ENCODE data around the gene KCNC4. TPM values are rescaled to one million over a fixed set of nuclear protein-coding genes. Genes with fewer than 3 reads are reported as not detected.

Gene KCNC4
- total RNA-seq, 1 experiment from 2014 or later: 0.24 TPM

DNA sequence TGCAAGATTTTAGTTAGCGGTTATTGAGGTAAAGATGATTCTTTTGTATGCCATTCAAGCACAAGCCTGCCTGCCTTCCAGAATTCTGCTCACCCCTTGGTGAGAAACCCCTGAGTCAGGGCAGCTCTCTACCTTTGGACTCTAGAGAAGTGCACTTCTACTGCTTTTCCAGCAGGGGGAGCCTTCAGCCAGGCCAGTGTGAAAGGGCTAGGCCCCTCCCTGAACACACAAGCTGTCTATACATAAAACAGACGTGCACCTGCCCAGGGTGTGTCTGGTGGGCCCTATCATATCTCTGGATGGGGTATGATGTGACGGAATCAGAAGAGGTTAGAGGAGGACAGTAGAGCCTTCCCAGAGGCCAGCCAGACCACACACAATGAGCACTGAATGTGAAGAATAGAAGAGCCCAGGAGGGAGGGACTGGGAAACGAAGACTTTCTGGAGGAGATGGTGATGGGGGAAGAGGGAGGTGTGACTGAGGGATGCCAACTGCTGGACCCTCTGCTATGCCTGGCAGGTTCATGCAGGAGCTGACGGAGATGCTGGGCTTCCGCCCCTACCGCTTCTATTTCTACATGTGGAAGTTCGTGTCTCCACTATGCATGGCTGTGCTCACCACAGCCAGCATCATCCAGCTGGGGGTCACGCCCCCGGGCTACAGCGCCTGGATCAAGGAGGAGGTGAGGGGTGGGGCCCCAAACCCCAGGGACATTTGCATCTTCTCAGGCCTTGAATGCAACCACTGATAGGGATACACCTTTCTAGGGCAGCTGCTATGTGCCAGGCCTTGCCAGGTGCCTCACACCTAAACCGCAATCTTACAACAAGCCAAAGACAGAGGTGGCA, 13.0 kb upstream of the KCNC4 start:
- intact Hi-C loops (cut with micrococcal nuclease; ENCODE audit: unreplicated experiment): no loop called here
- BruUV-seq (replicated peaks): no TSS peak
- Histone ChIP-seq H3K36me3 (ENCODE audit: insufficient read depth, low read length, poor library complexity, severe bottlenecking) (no peaks in the 10 kb centered on the region), H3K27ac (ENCODE audit: low read depth, low read length, poor library complexity, severe bottlenecking) (no peak overlapping the region), H3K27me3 (replicated peaks; ENCODE audit: insufficient read depth, low read depth, low read length, poor library complexity) (no peaks in the 10 kb centered on the region), H3K9me3 (ENCODE audit: low read depth, low read length, poor library complexity, severe bottlenecking) (no peaks in the 10 kb centered on the region), H3K4me3 (ENCODE audit: low read depth, low read length, poor library complexity, severe bottlenecking) (no peak overlapping the region), H3K4me1 (ENCODE audit: insufficient read depth, low read length, poor library complexity, severe bottlenecking) (peaks cover 7% of the 10 kb centered on the region)
- POLR2A ChIA-PET (ENCODE audit: low non-redundant PET): interaction anchor here (0.6 kb wide), 1 partner anchor 121 kb away, joined by 7 read pairs; no protein-coding TSS in a partner anchor
- TF ChIP-seq EZH2 (IDR thresholded peaks at IDR 0.05; ENCODE audit: borderline replicate concordance, low read depth, low read length, poor library complexity, severe bottlenecking) (no peak), CTCF (conservative IDR thresholded peaks at IDR 0.05; ENCODE audit: low read depth, low read length) (peak; percentile 93)
- CTCF ChIA-PET: interaction anchor here (0.6 to 2.2 kb wide), 9 partner anchors 10 to 299 kb away, joined by 3 to 16 read pairs (median 7); no protein-coding TSS in a partner anchor
- peak; percentile 55 for DNase-seq (ENCODE audit: low spot score)

GRCh38 chr1:110197905-110198629, 12.0 kb upstream of the KCNC4 start:
- ChIA-PET POLR2A (ENCODE audit: low non-redundant PET) (no interaction called here), CTCF (interaction anchor here (1.5 to 2.2 kb wide), 3 partner anchors 30 to 262 kb away, joined by 8 to 16 read pairs (median 9); no protein-coding TSS in a partner anchor)
- intact Hi-C loops (cut with micrococcal nuclease; ENCODE audit: unreplicated experiment): no loop called here
- Histone ChIP-seq H3K4me1 (ENCODE audit: insufficient read depth, low read length, poor library complexity, severe bottlenecking) (peaks cover 7% of the 10 kb centered on the region), H3K36me3 (ENCODE audit: insufficient read depth, low read length, poor library complexity, severe bottlenecking) (no peaks in the 10 kb centered on the region), H3K9me3 (ENCODE audit: low read depth, low read length, poor library complexity, severe bottlenecking) (no peaks in the 10 kb centered on the region), H3K27ac (ENCODE audit: low read depth, low read length, poor library complexity, severe bottlenecking) (no peak overlapping the region), H3K4me3 (ENCODE audit: low read depth, low read length, poor library complexity, severe bottlenecking) (no peak overlapping the region), H3K27me3 (replicated peaks; ENCODE audit: insufficient read depth, low read depth, low read length, poor library complexity) (no peaks in the 10 kb centered on the region)
- no peak for TF ChIP-seq EZH2 (IDR thresholded peaks at IDR 0.05; ENCODE audit: borderline replicate concordance, low read depth, low read length, poor library complexity, severe bottlenecking)
- TF ChIP-seq CTCF (conservative IDR thresholded peaks at IDR 0.05; ENCODE audit: low read depth, low read length): no peak
- no TSS peak for BruUV-seq (replicated peaks)
- DNase-seq (ENCODE audit: low spot score): no peak

GRCh38 chr1:110198746-110199145, 11.4 kb upstream of the KCNC4 start:
- no peak for DNase-seq (ENCODE audit: low spot score)
- no peak overlapping the region for H3K27ac ChIP-seq (ENCODE audit: low read depth, low read length, poor library complexity, severe bottlenecking)
- BruUV-seq (replicated peaks): no TSS peak
- ChIA-PET POLR2A (ENCODE audit: low non-redundant PET) (no interaction called here), CTCF (interaction anchor here (2.2 kb wide), 1 partner anchor 114 kb away, joined by 9 read pairs; no protein-coding TSS in a partner anchor)
- intact Hi-C loops (cut with micrococcal nuclease; ENCODE audit: unreplicated experiment): no loop called here
- no peak for TF ChIP-seq EZH2 (IDR thresholded peaks at IDR 0.05; ENCODE audit: borderline replicate concordance, low read depth, low read length, poor library complexity, severe bottlenecking)
- H3K36me3 ChIP-seq (ENCODE audit: insufficient read depth, low read length, poor library complexity, severe bottlenecking): no peaks in the 10 kb centered on the region
- H3K4me1 ChIP-seq (ENCODE audit: insufficient read depth, low read length, poor library complexity, severe bottlenecking): peaks cover 7% of the 10 kb centered on the region
- no peaks in the 10 kb centered on the region for H3K9me3 ChIP-seq (ENCODE audit: low read depth, low read length, poor library complexity, severe bottlenecking)
- H3K4me3 ChIP-seq (ENCODE audit: low read depth, low read length, poor library complexity, severe bottlenecking): no peak overlapping the region
- no peaks in the 10 kb centered on the region for H3K27me3 ChIP-seq (replicated peaks; ENCODE audit: insufficient read depth, low read depth, low read length, poor library complexity)
